ENCODE data around the gene TAF12. TPM values are rescaled to one million over a fixed set of nuclear protein-coding genes. Genes with fewer than 3 reads are reported as not detected.

The TAF12 gene
- total RNA-seq, 1 donor from 2014 or later = 28.2 TPM

GRCh38 chr1:28564310-28564709 is 78.6 kb downstream of the TAF12 start:
- no peak for DNase-seq
- intact Hi-C loops (cut with micrococcal nuclease) = no loop called here
- H3K27ac ChIP-seq (replicated peaks) = no peak overlapping the region
- H3K36me3 ChIP-seq = peaks cover 100% of the 10 kb centered on the region
- H3K4me3 ChIP-seq = no peak overlapping the region
- no peaks in the 10 kb centered on the region for H3K9me3 ChIP-seq (replicated peaks)
- TF ChIP-seq CTCF (IDR thresholded peaks at IDR 0.05; ENCODE audit: borderline replicate concordance) = no peak
- no peaks in the 10 kb centered on the region for H3K4me1 ChIP-seq
- H3K27me3 ChIP-seq (ENCODE audit: low read depth) = no peaks in the 10 kb centered on the region

GRCh38 chr1:28560886-28561285 is 82.0 kb downstream of the TAF12 start:
- Histone ChIP-seq H3K4me1 (no peaks in the 10 kb centered on the region), H3K27me3 (ENCODE audit: low read depth) (no peaks in the 10 kb centered on the region), H3K4me3 (no peak overlapping the region), H3K9me3 (replicated peaks) (no peaks in the 10 kb centered on the region), H3K36me3 (peaks cover 98% of the 10 kb centered on the region), H3K27ac (replicated peaks) (no peak overlapping the region)
- intact Hi-C loops (cut with micrococcal nuclease) = no loop called here
- no peak for TF ChIP-seq CTCF (IDR thresholded peaks at IDR 0.05; ENCODE audit: borderline replicate concordance)
- no peak for DNase-seq

Other genes with a start within 250 kb of the TAF12 start
- 6.3 TPM for gene RCC1, start 137.0 kb downstream of the TAF12 start, total RNA-seq
- 13.0 TPM for gene TRNAU1AP, start 90.0 kb downstream of the TAF12 start, total RNA-seq
- gene RAB42, start 50.8 kb downstream of the TAF12 start, total RNA-seq = 1.2 TPM
- not detected for gene RNU11, start 5.5 kb upstream of the TAF12 start, total RNA-seq
- gene GMEB1, start 25.7 kb upstream of the TAF12 start, total RNA-seq = 6.2 TPM
- 32.1 TPM for gene YTHDF2, start 93.9 kb upstream of the TAF12 start, total RNA-seq
- not detected for gene OPRD1, start 169.1 kb upstream of the TAF12 start, total RNA-seq

Data from left ventricle myocardium inferior (tissue), 1 donor.